ENCODE data around the gene TMEM86B.

- TF ChIP-seq CTCF (IDR thresholded peaks at IDR 0.05) (no peak), POLR2AphosphoS5 (IDR thresholded peaks at IDR 0.05) (no peak)
Measured at GRCh38 chr19:55261671-55262126, 33.1 kb upstream of the TMEM86B start.

All from transverse colon (tissue), 4 donors.